GM19023 (cell line): ENCODE measurements around the gene NPR3.
"Not testable (repeated sequence)": the region's sequence is repeated elsewhere in the genome, so short reads cannot be mapped to it uniquely, and the experiment has no call there.

Experiments
- ATAC-seq: cut with Tn5 transposase; IDR thresholded peaks from one replicate; pipeline ENCODE4 v1.9.1; 2021; ENCODE audit warnings: mild to moderate bottlenecking, moderate library complexity; ENCODE audit not compliant: unreplicated experiment

The NPR3 gene

DNA sequence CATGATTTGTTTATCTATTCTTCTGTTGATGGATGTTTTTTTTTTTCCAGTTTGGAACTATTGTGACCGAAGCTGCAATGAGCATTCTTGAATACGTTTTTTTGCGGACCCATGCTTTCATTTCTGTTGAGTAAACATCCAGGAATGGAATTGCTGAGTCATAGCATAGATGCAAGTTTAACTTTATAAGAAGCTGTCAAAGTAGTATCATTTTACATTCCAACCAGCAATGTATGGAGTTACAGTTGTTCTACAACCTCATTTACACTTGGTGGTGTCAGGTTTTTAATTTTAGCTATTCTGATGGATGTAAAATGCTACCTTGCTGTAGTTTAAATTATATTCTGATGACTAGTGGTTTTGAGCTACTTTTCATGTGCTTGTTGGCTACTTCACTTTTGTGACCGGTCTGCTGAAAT lies 49.0 kb downstream of the NPR3 start:
- no peak for ATAC-seq

DNA sequence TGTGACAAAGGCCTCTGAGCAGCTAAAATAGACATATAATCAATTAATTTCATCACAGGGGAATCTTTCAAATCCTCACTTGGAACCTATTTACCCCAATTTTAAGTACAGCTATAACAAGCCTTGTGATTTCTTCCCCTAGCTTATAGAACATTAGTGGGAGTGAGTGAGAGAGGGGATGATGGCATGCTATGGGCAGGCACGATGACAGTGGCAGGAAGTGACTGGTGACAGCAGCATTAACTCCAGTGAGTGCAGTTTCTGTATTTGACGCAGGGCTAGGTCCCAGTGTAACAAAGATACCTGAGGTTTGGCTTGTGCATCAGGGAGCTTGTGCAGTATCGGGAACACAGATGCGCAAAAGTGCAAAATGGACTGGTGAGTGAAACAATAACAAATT lies 54.1 kb downstream of the NPR3 start:
- no peak for ATAC-seq

DNA sequence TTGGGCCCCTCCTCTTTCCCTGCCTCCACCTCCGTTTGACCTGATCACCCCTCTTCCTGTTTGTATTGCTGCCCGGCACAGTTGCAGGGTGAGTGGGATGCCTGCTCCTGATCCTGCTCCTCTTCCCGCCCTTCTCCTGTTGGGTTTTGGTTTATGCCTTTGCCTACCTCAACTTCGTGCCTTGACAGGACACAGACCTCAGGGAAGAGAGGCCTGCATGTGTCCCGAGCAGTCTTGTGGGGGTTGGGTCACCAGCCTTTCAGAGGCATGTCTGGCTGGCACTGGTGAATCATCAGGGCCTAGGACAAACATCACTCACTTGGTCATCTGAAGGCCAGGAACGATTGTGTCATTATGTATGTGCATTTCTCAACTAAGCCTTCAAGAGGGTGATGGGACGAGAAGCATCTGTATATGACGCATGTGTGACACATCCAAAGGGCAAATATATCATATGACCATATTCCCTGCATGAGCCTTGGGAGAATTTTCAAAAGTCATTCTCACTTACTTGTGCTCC lies 56.9 kb downstream of the NPR3 start:
- no peak for ATAC-seq

- ATAC-seq, result no peak
Measured at GRCh38 chr5:32769711-32770110, 58.6 kb downstream of the NPR3 start.

GRCh38 chr5:32770444-32770843 lies 59.3 kb downstream of the NPR3 start:
- no peak for ATAC-seq

DNA sequence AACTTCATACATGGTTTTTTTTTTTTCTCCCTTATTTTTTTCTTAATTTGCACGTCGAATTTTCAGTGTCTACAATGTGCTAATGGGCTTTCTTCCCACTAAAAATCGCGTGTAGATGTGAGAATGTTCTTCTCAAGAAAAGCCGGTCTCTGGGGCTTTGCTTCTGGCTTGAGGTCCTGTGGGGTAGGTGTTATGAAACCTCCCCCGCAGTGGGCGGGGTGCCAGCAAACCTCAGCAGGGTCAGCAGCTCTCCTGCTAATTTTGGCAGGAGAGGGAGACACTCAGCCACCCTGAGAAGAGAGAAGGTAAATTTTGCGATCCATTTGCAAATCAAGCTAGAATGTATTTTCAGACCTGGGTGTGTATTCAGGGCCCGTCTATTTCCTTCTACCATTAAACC lies 59.9 kb downstream of the NPR3 start:
- no peak for ATAC-seq

- ATAC-seq, result no peak
Measured at GRCh38 chr5:32773944-32774343, 62.8 kb downstream of the NPR3 start.

- no peak for ATAC-seq
Measured at GRCh38 chr5:32776200-32776599, 65.1 kb downstream of the NPR3 start.

DNA sequence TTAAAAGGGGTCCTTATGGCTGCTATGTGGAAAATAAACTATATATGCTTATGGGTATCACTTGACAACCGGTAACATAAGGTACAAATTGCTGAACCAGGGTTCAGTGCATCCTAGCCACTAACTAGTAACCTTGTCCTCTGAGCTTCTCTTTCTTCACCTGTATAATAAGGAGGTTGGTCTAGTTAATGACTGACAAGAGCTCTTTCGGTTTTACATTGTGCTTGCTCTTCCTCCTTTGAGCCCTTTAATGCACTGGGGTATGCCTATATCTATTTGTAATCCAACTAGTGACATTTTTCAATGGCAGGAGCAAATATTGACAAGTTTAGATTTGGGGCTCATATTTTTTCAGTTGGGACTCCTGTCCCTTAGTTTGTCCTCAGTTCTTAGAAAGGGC lies 66.1 kb downstream of the NPR3 start:
- ATAC-seq, result no peak

DNA sequence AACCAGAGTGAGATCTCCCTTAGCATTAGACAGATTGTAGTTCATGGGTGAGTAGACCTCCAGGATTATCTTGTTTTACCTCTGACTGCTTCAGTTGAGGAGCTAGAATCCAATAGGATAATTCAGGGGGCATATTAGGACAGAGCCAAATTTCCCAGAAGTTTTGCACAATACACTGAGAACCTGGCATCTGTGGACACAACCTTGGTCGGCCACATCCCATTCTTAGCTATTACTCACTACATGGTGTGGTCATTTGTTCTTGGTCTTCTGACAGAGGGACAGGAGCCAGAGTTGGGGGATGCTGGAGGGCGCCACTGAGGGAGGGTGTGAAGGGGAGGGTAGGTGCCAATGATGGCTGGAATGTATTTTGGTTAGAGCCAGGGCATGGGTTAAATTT lies 66.6 kb downstream of the NPR3 start:
- no peak for ATAC-seq

GRCh38 chr5:32778403-32778802 lies 67.3 kb downstream of the NPR3 start:
- no peak for ATAC-seq

- no peak for ATAC-seq
Measured at GRCh38 chr5:32779754-32780415, 68.8 kb downstream of the NPR3 start.

DNA sequence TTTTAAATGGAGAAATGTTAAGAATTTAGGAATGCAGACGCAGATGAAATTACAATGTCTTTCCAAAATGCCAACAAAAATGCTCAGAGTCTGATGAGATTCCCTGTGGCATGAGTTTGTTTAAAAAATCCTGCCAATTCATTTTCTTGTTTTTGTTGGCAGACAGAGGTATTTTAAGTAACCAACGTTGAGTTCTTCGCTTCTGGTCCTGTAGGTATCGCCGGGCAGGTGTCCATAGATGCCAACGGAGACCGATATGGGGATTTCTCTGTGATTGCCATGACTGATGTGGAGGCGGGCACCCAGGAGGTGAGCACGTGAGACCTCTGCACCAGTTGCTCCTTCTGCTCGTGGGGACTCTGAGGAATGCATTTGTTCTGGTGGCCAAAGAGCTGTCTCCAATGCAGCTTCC lies 69.4 kb downstream of the NPR3 start:
- ATAC-seq, result no peak

DNA sequence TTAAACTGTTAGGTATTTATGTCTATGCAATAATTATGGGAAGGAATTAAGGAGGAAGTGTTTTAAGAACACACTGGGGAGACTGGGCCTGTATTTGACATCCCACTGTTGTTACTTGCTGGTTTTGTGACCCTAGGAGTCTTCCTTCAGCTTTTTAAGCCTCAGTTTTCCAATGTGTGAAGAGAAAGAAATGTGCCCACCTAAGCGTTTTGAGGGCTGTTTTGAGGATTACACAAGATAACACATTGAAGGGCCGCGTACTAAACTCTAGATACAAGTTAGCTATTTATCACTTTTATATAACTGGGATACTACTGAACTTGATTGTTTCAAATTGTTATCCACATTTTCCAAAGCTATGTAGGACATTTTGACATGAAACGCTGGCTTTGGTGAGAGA lies 72.5 kb downstream of the NPR3 start:
- no peak for ATAC-seq

GRCh38 chr5:32785611-32786254 lies 74.6 kb downstream of the NPR3 start:
- ATAC-seq, result no peak

GRCh38 chr5:32786311-32786710 lies 75.2 kb downstream of the NPR3 start:
- no peak for ATAC-seq

DNA sequence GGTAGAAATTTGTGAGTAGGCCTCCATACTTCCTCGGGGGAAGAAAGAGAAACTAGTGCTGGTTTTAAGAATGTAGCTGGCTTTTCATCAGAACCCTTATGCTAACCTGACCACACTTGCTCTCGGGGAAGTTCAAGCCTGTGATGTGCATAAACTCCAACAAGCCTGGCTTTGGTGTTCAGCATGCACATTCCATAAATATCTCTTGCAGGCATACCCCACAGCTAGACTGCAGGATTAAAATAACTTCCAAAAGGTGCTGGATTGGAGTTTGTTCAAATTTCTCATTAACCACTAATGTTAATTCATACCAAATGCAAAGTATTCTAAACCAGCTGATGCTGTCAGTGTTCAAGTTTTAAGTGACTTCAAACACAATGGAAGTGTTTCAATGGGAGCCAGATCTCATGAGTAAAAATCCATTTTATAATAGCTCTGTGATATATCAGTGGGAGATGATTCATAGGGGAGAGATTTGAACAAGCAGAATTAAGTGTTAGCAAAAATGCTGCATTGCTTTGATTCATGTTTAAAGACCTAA lies 79.4 kb downstream of the NPR3 start:
- ATAC-seq, result no peak

GRCh38 chr5:32791536-32792243 lies 80.6 kb downstream of the NPR3 start:
- ATAC-seq, result no peak

GRCh38 chr5:32794086-32794485 lies 83.0 kb downstream of the NPR3 start:
- no peak for ATAC-seq

GRCh38 chr5:32802764-32803163 lies 91.6 kb downstream of the NPR3 start:
- no peak for ATAC-seq

GRCh38 chr5:32803656-32804055 lies 92.5 kb downstream of the NPR3 start:
- ATAC-seq, result no peak

GRCh38 chr5:32805462-32805861 lies 94.3 kb downstream of the NPR3 start:
- not testable (repeated sequence) for ATAC-seq
